ENCODE measurements around the gene EEF1G. TPM values are rescaled to one million over a fixed set of nuclear protein-coding genes. Genes with fewer than 3 reads are reported as not detected.

Gene EEF1G
- total and polyA plus RNA-seq, 2 of the 13 experiments (the other 11 are each of a cell fraction or from before 2014, with no cell fraction given) = 1,787 to 2,144 TPM

GRCh38 chr11:62591448-62592145, 17.9 kb upstream of the EEF1G start, which contains the start of gene TUT1 (continued):
- TF ChIP-seq CTCF (CRISPR knock-in tag; IDR thresholded peaks at IDR 0.05) (no peak; the same call in 1 of the 2 replicates), POLR2AphosphoS2 (IDR thresholded peaks at IDR 0.05; ENCODE audit: low read depth, low read length) (no peak), PRDM4 (CRISPR knock-in tag; IDR thresholded peaks at IDR 0.05; ENCODE audit: borderline replicate concordance) (no peak), MTERF4 (CRISPR knock-in tag; IDR thresholded peaks at IDR 0.05) (peak; percentile 22; the same call in 1 of the 2 replicates), ZNF775 (CRISPR knock-in tag; IDR thresholded peaks at IDR 0.05; ENCODE audit: borderline replicate concordance) (0 out of 2 replicates have a peak, but pooled peaks have one; percentile 23), POLR2A (IDR thresholded peaks at IDR 0.05; ENCODE audit: insufficient read depth in 1 of 2, low read depth in 2 of 2, low read length in 2 of 2) (peak; percentile 96 to 97), PHF8 (CRISPR knock-in tag; IDR thresholded peaks at IDR 0.05) (peak; percentile 70), JUND (CRISPR knock-in tag; IDR thresholded peaks at IDR 0.05) (no peak; the same call in 1 of the 2 replicates), ZNF614 (CRISPR knock-in tag; IDR thresholded peaks at IDR 0.05; ENCODE audit: borderline replicate concordance) (peak; percentile 92), EZH2 (conservative IDR thresholded peaks at IDR 0.05; ENCODE audit: low read depth, low read length) (no peak), ZFY (CRISPR knock-in tag; IDR thresholded peaks at IDR 0.05) (peak; percentile 43; the same call in 1 of the 2 replicates), ZBTB7A (CRISPR knock-in tag; IDR thresholded peaks at IDR 0.05) (no peak), LBX2 (CRISPR knock-in tag; IDR thresholded peaks at IDR 0.05; ENCODE audit: borderline replicate concordance) (no peak), HOMEZ (CRISPR knock-in tag; IDR thresholded peaks at IDR 0.05; ENCODE audit: low read depth) (peak; percentile 84), ZNF784 (CRISPR knock-in tag; IDR thresholded peaks at IDR 0.05; ENCODE audit: borderline replicate concordance) (peak; percentile 66; the same call in 1 of the 2 replicates), ZNF441 (CRISPR knock-in tag; IDR thresholded peaks at IDR 0.05; ENCODE audit: borderline replicate concordance) (0 out of 2 replicates have a peak, but pooled peaks have one; percentile 29), SKIL (CRISPR knock-in tag; IDR thresholded peaks at IDR 0.05; ENCODE audit: borderline replicate concordance) (peak; percentile 34; the same call in 1 of the 2 replicates), HOXA5 (CRISPR knock-in tag; IDR thresholded peaks at IDR 0.05) (peak; percentile 89)

All from HepG2 (cell line).